A549 (cell line): ENCODE data around the gene MTMR11. TPM values are rescaled to one million over a fixed set of nuclear protein-coding genes. Genes with fewer than 3 reads are reported as not detected.

Experiments
- ATAC-seq, 2 experiments: fragments of 200-7000 bp in 1 of 2; fragments of >200 bp in 1 of 2; cut with Nextera tagmentation in 1 of 2; cut with Tn5 transposase in 1 of 2; 3 replicates each; pipeline versions ENCODE4 v1.8.0 to v1.9.1; 2018 to 2020; ENCODE audit warnings: mild to moderate bottlenecking in 1 of 2, moderate library complexity in 1 of 2
- CTCF ChIA-PET: fragments of 300-600 bp; sonication (Branson Sonifier 250); formaldehyde crosslinking; extraction: SDS; loops from one replicate; lab custom pipeline; 2021; ENCODE audit warnings: antibody characterized with exemption, inconsistent platforms; lab: Yijun Ruan, JAX
- POLR2A ChIA-PET: fragments of 350-600 bp; formaldehyde crosslinking; extraction: SDS; loops from one replicate; lab custom pipeline; 2021; ENCODE audit warnings: antibody characterized with exemption, inconsistent platforms; lab: Yijun Ruan, JAX
- DNase-seq, 2 experiments: peaks; one replicate each; pipeline versions ENCODE4 v3.0.0 to v3.0.0-alpha.2; 2011 to 2016; ENCODE audit warnings: low read depth in 1 of 2, low spot score in 1 of 2
- FAIRE-seq: peaks from 2 replicates; lab custom pipeline; 2011; peaks lifted over from hg19 to GRCh38; lab: Jason Lieb, UNC
- H3K27ac ChIP-seq, 2 experiments: fragments of >200 bp; sonication (Bioruptor Twin); formaldehyde crosslinking; 3 replicates each; pipeline ENCODE4 v1.5.1; 2016 to 2017
- H3K4me1 ChIP-seq: fragments of >200 bp; sonication (Bioruptor Twin); formaldehyde crosslinking; 3 replicates; pipeline ENCODE4 v1.6.1; 2016
- H3K4me2 ChIP-seq: fragments of >200 bp; sonication (Bioruptor Twin); formaldehyde crosslinking; 3 replicates; pipeline ENCODE4 v1.6.1; 2016
- H3K4me3 ChIP-seq: fragments of >200 bp; sonication (Bioruptor Twin); formaldehyde crosslinking; 3 replicates; pipeline ENCODE4 v1.5.1; 2016
- H3K9me3 ChIP-seq: fragments of >200 bp; sonication (Bioruptor Twin); formaldehyde crosslinking; 3 replicates; pipeline ENCODE4 v1.6.1; 2016
- BCL3 ChIP-seq: fragments of >200 bp; sonication (Bioruptor Twin); formaldehyde crosslinking; IDR thresholded peaks from 3 replicates; pipeline ENCODE4 v1.6.1; 2016
- CBX2 ChIP-seq: fragments of 200-600 bp; sonication (generic); IDR thresholded peaks from 2 replicates; pipeline ENCODE4 v1.6.1; 2016; ENCODE audit warnings: low read depth, mild to moderate bottlenecking, borderline replicate concordance
- CBX8 ChIP-seq: fragments of 200-600 bp; sonication (generic); IDR thresholded peaks from 2 replicates; pipeline ENCODE4 v1.6.1; 2016
- CEBPB ChIP-seq, 2 experiments: fragments of >200 bp in 1 of 2; sonication (Bioruptor Twin) in 1 of 2; formaldehyde crosslinking in 1 of 2; IDR thresholded peaks; 2 replicates each; pipeline ENCODE4 v1.6.1; 2012 to 2016
- CHD4 ChIP-seq: fragments of 200-600 bp; sonication (generic); IDR thresholded peaks from 2 replicates; pipeline ENCODE4 v1.6.1; 2016; ENCODE audit warnings: antibody characterized with exemption, mild to moderate bottlenecking, borderline replicate concordance
- E2F6 ChIP-seq: IDR thresholded peaks from 2 replicates; pipeline ENCODE4 v1.6.1; 2012; ENCODE audit warnings: low read depth, borderline replicate concordance
- EHF ChIP-seq: fragments of 250-450 bp; sonication (Bioruptor Pico); IDR thresholded peaks from 2 replicates; pipeline ENCODE4 v1.5.0; 2020; ENCODE audit warnings: mild to moderate bottlenecking
- EHMT2 ChIP-seq: fragments of 200-600 bp; sonication (generic); IDR thresholded peaks from 2 replicates; pipeline ENCODE4 v1.6.1; 2016; ENCODE audit warnings: antibody characterized with exemption, low read depth, mild to moderate bottlenecking, moderate library complexity
- ELK1 ChIP-seq: fragments of 150-350 bp; IDR thresholded peaks from 2 replicates; pipeline ENCODE4 v1.6.1; 2014; ENCODE audit warnings: low read depth, mild to moderate bottlenecking, low read length
- EP300 ChIP-seq, 2 experiments: fragments of >200 bp; sonication (Bioruptor Twin); formaldehyde crosslinking; IDR thresholded peaks; 2 replicates in 1 of 2; 3 replicates in 1 of 2; pipeline ENCODE4 v1.6.1; 2016 to 2017
- ESRRA ChIP-seq: fragments of 150-350 bp; IDR thresholded peaks from 2 replicates; pipeline ENCODE4 v1.6.1; 2014; ENCODE audit warnings: mild to moderate bottlenecking, low read length, borderline replicate concordance
- FOSB ChIP-seq: fragments of 250-450 bp; sonication (Bioruptor Pico); IDR thresholded peaks from 2 replicates; pipeline ENCODE4 v1.5.0; 2020; ENCODE audit warnings: mild to moderate bottlenecking, moderate library complexity
- FOSL2 ChIP-seq, 2 experiments: fragments of 450-650 bp in 1 of 2; fragments of >200 bp in 1 of 2; sonication (Bioruptor Twin) in 1 of 2; formaldehyde crosslinking; IDR thresholded peaks; 2 replicates each; pipeline versions ENCODE4 v1.5.0 to v1.6.1; 2016 to 2020; ENCODE audit warnings: mild to moderate bottlenecking in 1 of 2, moderate library complexity in 1 of 2
- FOXS1 ChIP-seq: fragments of 250-450 bp; sonication (Bioruptor Pico); IDR thresholded peaks from 2 replicates; pipeline ENCODE4 v1.5.0; 2020; ENCODE audit warnings: mild to moderate bottlenecking, moderate library complexity
- GATA3 ChIP-seq: IDR thresholded peaks from 2 replicates; pipeline ENCODE4 v1.6.1; 2012; ENCODE audit warnings: borderline replicate concordance
- HDAC2 ChIP-seq: fragments of 200-600 bp; sonication (generic); IDR thresholded peaks from 2 replicates; pipeline ENCODE4 v1.6.1; 2016
- HES2 ChIP-seq: fragments of >200 bp; sonication (Bioruptor Twin); formaldehyde crosslinking; IDR thresholded peaks from 2 replicates; pipeline ENCODE4 v1.6.1; 2016
- HOXB13 ChIP-seq: fragments of 250-450 bp; sonication (Bioruptor Pico); IDR thresholded peaks from 2 replicates; pipeline ENCODE4 v1.5.0; 2020; ENCODE audit warnings: low read depth, mild to moderate bottlenecking, moderate library complexity
- HOXB5 ChIP-seq: fragments of 250-450 bp; sonication (Bioruptor Pico); IDR thresholded peaks from 2 replicates; pipeline ENCODE4 v1.5.0; 2020; ENCODE audit warnings: mild to moderate bottlenecking, moderate library complexity
- JUNB ChIP-seq: fragments of >200 bp; sonication (Bioruptor Twin); formaldehyde crosslinking; IDR thresholded peaks from 2 replicates; pipeline ENCODE4 v1.6.1; 2016
- KDM1A ChIP-seq: fragments of 200-600 bp; sonication (generic); IDR thresholded peaks from 2 replicates; pipeline ENCODE4 v1.6.1; 2016; ENCODE audit warnings: low read depth, mild to moderate bottlenecking
- MAFK ChIP-seq: fragments of 450-650 bp; IDR thresholded peaks from 2 replicates; pipeline ENCODE4 v1.6.1; 2014; ENCODE audit not compliant: partially characterized antibody
- MAX ChIP-seq: IDR thresholded peaks from 2 replicates; pipeline ENCODE4 v1.6.1; 2012
- MYC ChIP-seq: IDR thresholded peaks from 2 replicates; pipeline ENCODE4 v1.6.1; 2012; ENCODE audit warnings: mild to moderate bottlenecking, inconsistent platforms, low read length, improper control_type of control experiment, borderline replicate concordance
- NR3C1 ChIP-seq: fragments of >200 bp; sonication (Bioruptor Twin); formaldehyde crosslinking; IDR thresholded peaks from 3 replicates; pipeline ENCODE4 v1.6.1; 2017
- PBX3 ChIP-seq: IDR thresholded peaks from 2 replicates; pipeline ENCODE4 v1.6.1; 2012
- PHF8 ChIP-seq: fragments of 200-600 bp; sonication (generic); IDR thresholded peaks from 2 replicates; pipeline ENCODE4 v1.6.1; 2016; ENCODE audit warnings: low read depth, mild to moderate bottlenecking, antibody characterized with exemption, moderate library complexity, borderline replicate concordance
- POLR2A ChIP-seq: IDR thresholded peaks from 2 replicates; pipeline ENCODE4 v1.6.1; 2012; ENCODE audit warnings: mild to moderate bottlenecking, low read length
- POLR2AphosphoS2 ChIP-seq: conservative IDR thresholded peaks from 2 replicates; pipeline ENCODE4 v1.6.1; 2012; ENCODE audit warnings: low read length, improper control_type of control experiment, inconsistent platforms
- RARB ChIP-seq: fragments of 250-450 bp; sonication (Bioruptor Pico); IDR thresholded peaks from 2 replicates; pipeline ENCODE4 v1.8.0; 2021; ENCODE audit warnings: mild to moderate bottlenecking, moderate library complexity
- RCOR1 ChIP-seq: fragments of 150-350 bp; IDR thresholded peaks from 2 replicates; pipeline ENCODE4 v1.6.1; 2014; ENCODE audit warnings: antibody characterized with exemption, low read length, low read depth
- RNF2 ChIP-seq: fragments of 200-600 bp; sonication (generic); IDR thresholded peaks from 2 replicates; pipeline ENCODE4 v1.6.1; 2016; ENCODE audit warnings: low read depth, mild to moderate bottlenecking, antibody characterized with exemption, moderate library complexity, borderline replicate concordance
- SMC3 ChIP-seq: fragments of >200 bp; sonication (Bioruptor Twin); formaldehyde crosslinking; IDR thresholded peaks from 3 replicates; pipeline ENCODE4 v1.6.1; 2018; ENCODE audit warnings: inconsistent platforms
- SREBF2 ChIP-seq: fragments of 450-650 bp; IDR thresholded peaks from 2 replicates; pipeline ENCODE4 v1.6.1; 2014; ENCODE audit warnings: mild to moderate bottlenecking, moderate library complexity
- TFCP2L1 ChIP-seq: fragments of 250-450 bp; sonication (Bioruptor Pico); IDR thresholded peaks from 2 replicates; pipeline ENCODE4 v1.5.0; 2021; ENCODE audit warnings: mild to moderate bottlenecking
- ZFP36 ChIP-seq: fragments of 450-650 bp; IDR thresholded peaks from 2 replicates; pipeline ENCODE4 v1.6.1; 2014; ENCODE audit warnings: borderline replicate concordance; ENCODE audit not compliant: partially characterized antibody
- ZNF302 ChIP-seq: fragments of 250-450 bp; sonication (Bioruptor Pico); IDR thresholded peaks from 2 replicates; pipeline ENCODE4 v1.9.0; 2021; ENCODE audit warnings: inconsistent platforms, mild to moderate bottlenecking, moderate library complexity
- ZSCAN20 ChIP-seq: fragments of 250-450 bp; sonication (Bioruptor Pico); IDR thresholded peaks from 2 replicates; pipeline ENCODE4 v1.8.0; 2022; ENCODE audit warnings: mild to moderate bottlenecking, moderate library complexity
- WGBS: methylation state at CpG from one replicate; pipeline ENCODE4 v1.1.6; 2017; ENCODE audit errors: missing lambda C conversion rate; 5-methylcytosine and 5-hydroxymethylcytosine counted together
- polyA plus RNA-seq, 4 experiments: library from polyadenylated mRNA; depleted of rRNA in 3 of 4; stranded (reverse); fragments of >200 nt; fragmentation: RNase III in 1 of 4; extraction: RNeasy Plus Mini Kit Qiagen cat#74134 plus additional on column Dnase treatment in 1 of 4; gene quantifications; 2 replicates in 3 of 4; 3 replicates in 1 of 4; pipeline ENCODE4 v1.2.3, GENCODE V29; 2011 to 2017

Gene MTMR11
- polyA plus RNA-seq, 2 of the 4 experiments (the other 2 are of a cell fraction) = 16.2 to 31.2 TPM

- ChIA-PET CTCF (interaction anchor here (1.4 to 2.3 kb wide), 3 partner anchors 10 to 259 kb away, joined by 4 to 10 read pairs (median 7); a partner anchor contains a TSS), POLR2A (interaction anchor here (0.6 to 2.9 kb wide), 8 partner anchors 9 to 298 kb away, joined by 3 to 28 read pairs (median 5); partner anchors contain the start of genes BOLA1 and MTMR11)
- H3K4me1 ChIP-seq = peaks cover 24% of the 10 kb centered on the region
- DNase-seq (peak; percentile 82 to 92), FAIRE-seq (no peak), ATAC-seq (peak; percentile 97 to 100)
- H3K4me2 ChIP-seq = peak within 1 kb of the TSS; percentile 98
- peak within 1 kb of the TSS; percentile 87 for H3K4me3 ChIP-seq
- 2% methylated on average over 39 of the region's 47 CpGs for WGBS
- no peaks in the 10 kb centered on the region for H3K9me3 ChIP-seq
- peak within 1 kb of the TSS; percentile 92 to 99 for H3K27ac ChIP-seq
- TF ChIP-seq BCL3 = peak; percentile 93
- no peak for TF ChIP-seq ZFP36
- no peak for TF ChIP-seq POLR2AphosphoS2
- no peak for TF ChIP-seq HOXB13
- TF ChIP-seq EHMT2 = no peak
- peak; percentile 38 for TF ChIP-seq PHF8
- TF ChIP-seq FOXS1 (CRISPR knock-in tag) = no peak
- no peak for TF ChIP-seq RNF2
- TF ChIP-seq SREBF2 = no peak
- no peak for TF ChIP-seq RCOR1
- TF ChIP-seq EP300 (IDR thresholded peaks at IDR 0.05) = no peak
- no peak for TF ChIP-seq ESRRA
- TF ChIP-seq SMC3 = no peak
- no peak for TF ChIP-seq FOSL2 (IDR thresholded peaks at IDR 0.05)
- TF ChIP-seq FOSL2 (CRISPR knock-in tag; IDR thresholded peaks at IDR 0.05) = peak; percentile 10; the same call in 1 of the 2 replicates
- TF ChIP-seq HOXB5 (CRISPR knock-in tag) = no peak
- peak; percentile 50 for TF ChIP-seq MAX
- TF ChIP-seq CHD4 = no peak
- TF ChIP-seq CEBPB (IDR thresholded peaks at IDR 0.05) = peak in 1 of 2 experiments; percentile 16; a peak in 1 of 4 replicates
- TF ChIP-seq MYC = no peak
- TF ChIP-seq POLR2A = peak; percentile 89
- no peak for TF ChIP-seq ZSCAN20 (CRISPR knock-in tag)
- no peak for TF ChIP-seq ZNF302 (CRISPR knock-in tag)
- peak; percentile 52; the same call in 1 of the 2 replicates for TF ChIP-seq FOSB (CRISPR knock-in tag)
- no peak for TF ChIP-seq KDM1A
- TF ChIP-seq EHF (CRISPR knock-in tag) = no peak
- no peak for TF ChIP-seq TFCP2L1 (CRISPR knock-in tag)
- peak; percentile 9; the same call in 1 of the 2 replicates for TF ChIP-seq GATA3
- TF ChIP-seq RARB (CRISPR knock-in tag) = no peak
- TF ChIP-seq CBX8 = no peak
- TF ChIP-seq HDAC2 = 0 out of 2 replicates have a peak, but pooled peaks have one; percentile 23
- TF ChIP-seq PBX3 = 0 out of 2 replicates have a peak, but pooled peaks have one; percentile 45
- TF ChIP-seq MAFK = no peak
- TF ChIP-seq E2F6 = peak; percentile 58; the same call in 1 of the 2 replicates
- TF ChIP-seq NR3C1 = no peak
- TF ChIP-seq JUNB = no peak
- no peak for TF ChIP-seq HES2
- TF ChIP-seq ELK1 = no peak
- TF ChIP-seq CBX2 = no peak
These were observed 8.9 kb downstream of the MTMR11 start, which contains the start of gene SF3B4 for GRCh38 chr1:149927563-149928400. Gene SF3B4, minus strand, starts transcription at chr1:149927803. Its CDS starts 44 bp downstream, at chr1:149927759.
